H1 (cell line): ENCODE data around the gene MAP4K1. TPM values are rescaled to one million over a fixed set of nuclear protein-coding genes. Genes with fewer than 3 reads are reported as not detected.

Source experiments
- GABPA ChIP-seq: IDR thresholded peaks from 2 replicates; pipeline ENCODE4 v1.6.1; 2011; ENCODE audit warnings: mild to moderate bottlenecking, low read length, moderate library complexity, borderline replicate concordance; ENCODE audit not compliant: insufficient read depth
- KDM5A ChIP-seq: fragments of 200-600 bp; IDR thresholded peaks from 2 replicates; pipeline ENCODE4 v1.7.1; 2012; ENCODE audit warnings: mild to moderate bottlenecking, low read length, inconsistent platforms, mixed read lengths
- SP1 ChIP-seq: IDR thresholded peaks from 2 replicates; pipeline ENCODE4 v1.6.1; 2011; ENCODE audit warnings: low read depth, low read length
- SP4 ChIP-seq: IDR thresholded peaks from 2 replicates; pipeline ENCODE4 v1.6.1; 2012; ENCODE audit warnings: low read length, inconsistent platforms
- polyA plus RNA-seq, 7 experiments: library from polyadenylated mRNA; depleted of rRNA in 3 of 7; stranded (reverse) in 5 of 7; unstranded in 2 of 7; fragments of >200 nt in 5 of 7; fragments of 200-250 nt in 2 of 7; gene quantifications; 1 replicate in 5 of 7; 2 replicates in 1 of 7; 4 replicates in 1 of 7; pipeline versions ENCODE4 v1.2.1 to v1.2.3, GENCODE V29; 2011 to 2013; ENCODE audit warnings: missing spikeins in 2 of 7, mixed read lengths in 2 of 7
- total RNA-seq: library from RNA; stranded (reverse); fragmentation: NEBNext Ultra II Directional; extraction: Animal tissue kit (Norgen Biotek cat#: 25700); gene quantifications from 2 replicates; pipeline ENCODE4 v1.2.1, GENCODE V29; 2021

The MAP4K1 gene
- total and polyA plus RNA-seq, 2 of the 8 experiments (the other 6 are each of a cell fraction or from before 2014, with no cell fraction given) = 9.0 to 10.4 TPM

- no peak for TF ChIP-seq SP1
- TF ChIP-seq SP4 = no peak
- TF ChIP-seq KDM5A = no peak
- no peak for TF ChIP-seq GABPA
These were observed 74.4 kb downstream of the MAP4K1 start (continued) for GRCh38 chr19:38543286-38543806.
